ENCODE results near the gene LZTR1.

DNA sequence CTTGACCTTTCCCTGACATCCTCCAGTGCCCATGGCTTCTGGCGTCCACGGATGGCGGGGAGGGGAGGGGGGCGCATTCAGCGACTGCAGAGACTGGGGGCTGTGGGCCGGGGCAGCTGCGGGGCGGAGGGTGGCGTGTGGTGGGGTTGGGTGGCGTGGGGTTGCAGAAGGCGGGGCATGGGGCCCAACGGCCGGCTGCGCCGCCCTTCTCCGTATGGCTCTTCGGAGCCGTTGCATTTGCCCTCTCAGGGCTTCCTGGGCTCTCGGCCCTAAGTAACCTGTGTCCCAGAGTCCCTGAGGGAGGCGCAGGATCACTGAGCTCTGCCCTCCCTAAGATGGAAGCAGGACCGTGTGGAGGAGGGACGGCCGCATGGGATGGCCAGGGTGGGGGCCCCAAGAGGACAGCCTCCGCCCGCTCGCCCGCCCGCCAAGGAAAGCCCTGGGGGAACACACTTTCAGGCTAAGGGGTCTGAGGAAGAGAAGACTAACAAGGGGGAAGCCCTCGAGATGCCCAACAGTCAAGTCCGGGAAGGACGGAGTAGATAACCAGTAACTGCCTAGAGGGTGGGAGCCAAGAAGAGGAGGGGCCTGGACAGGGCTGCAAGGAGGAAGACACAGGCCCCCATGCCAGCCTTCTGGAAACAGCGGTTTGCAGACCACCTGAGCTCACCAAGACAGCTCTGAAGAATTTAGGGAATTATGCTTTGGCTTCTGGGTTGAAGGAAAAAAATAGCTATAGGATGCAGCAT is 24.2 kb upstream of the LZTR1 start:
- no peak for TF ChIP-seq TAF1 (IDR thresholded peaks at IDR 0.05; ENCODE audit: low read depth)
- TF ChIP-seq CREB1 (IDR thresholded peaks at IDR 0.05; ENCODE audit: low read depth) = no peak
- no peak for TF ChIP-seq YY1 (IDR thresholded peaks at IDR 0.05; ENCODE audit: low read depth)
- no peak for TF ChIP-seq ZBTB7A (IDR thresholded peaks at IDR 0.05; ENCODE audit: low read depth)
- no peak for TF ChIP-seq NFIC (IDR thresholded peaks at IDR 0.05)
- TF ChIP-seq TEAD4 (IDR thresholded peaks at IDR 0.05) = no peak
- no peak for TF ChIP-seq CEBPB (IDR thresholded peaks at IDR 0.05)
- TF ChIP-seq MAX (IDR thresholded peaks at IDR 0.05) = no peak
- TF ChIP-seq, protein P1, sequence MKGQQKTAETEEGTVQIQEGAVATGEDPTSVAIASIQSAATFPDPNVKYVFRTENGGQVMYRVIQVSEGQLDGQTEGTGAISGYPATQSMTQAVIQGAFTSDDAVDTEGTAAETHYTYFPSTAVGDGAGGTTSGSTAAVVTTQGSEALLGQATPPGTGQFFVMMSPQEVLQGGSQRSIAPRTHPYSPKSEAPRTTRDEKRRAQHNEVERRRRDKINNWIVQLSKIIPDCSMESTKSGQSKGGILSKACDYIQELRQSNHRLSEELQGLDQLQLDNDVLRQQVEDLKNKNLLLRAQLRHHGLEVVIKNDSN (IDR thresholded peaks at IDR 0.05) = no peak
- TF ChIP-seq EP300 (IDR thresholded peaks at IDR 0.05; ENCODE audit: borderline replicate concordance) = no peak
- no peak for TF ChIP-seq RAD21 (IDR thresholded peaks at IDR 0.05; ENCODE audit: low read depth)
- no peak for TF ChIP-seq TCF12 (IDR thresholded peaks at IDR 0.05; ENCODE audit: low read depth)
- TF ChIP-seq, protein P2, sequence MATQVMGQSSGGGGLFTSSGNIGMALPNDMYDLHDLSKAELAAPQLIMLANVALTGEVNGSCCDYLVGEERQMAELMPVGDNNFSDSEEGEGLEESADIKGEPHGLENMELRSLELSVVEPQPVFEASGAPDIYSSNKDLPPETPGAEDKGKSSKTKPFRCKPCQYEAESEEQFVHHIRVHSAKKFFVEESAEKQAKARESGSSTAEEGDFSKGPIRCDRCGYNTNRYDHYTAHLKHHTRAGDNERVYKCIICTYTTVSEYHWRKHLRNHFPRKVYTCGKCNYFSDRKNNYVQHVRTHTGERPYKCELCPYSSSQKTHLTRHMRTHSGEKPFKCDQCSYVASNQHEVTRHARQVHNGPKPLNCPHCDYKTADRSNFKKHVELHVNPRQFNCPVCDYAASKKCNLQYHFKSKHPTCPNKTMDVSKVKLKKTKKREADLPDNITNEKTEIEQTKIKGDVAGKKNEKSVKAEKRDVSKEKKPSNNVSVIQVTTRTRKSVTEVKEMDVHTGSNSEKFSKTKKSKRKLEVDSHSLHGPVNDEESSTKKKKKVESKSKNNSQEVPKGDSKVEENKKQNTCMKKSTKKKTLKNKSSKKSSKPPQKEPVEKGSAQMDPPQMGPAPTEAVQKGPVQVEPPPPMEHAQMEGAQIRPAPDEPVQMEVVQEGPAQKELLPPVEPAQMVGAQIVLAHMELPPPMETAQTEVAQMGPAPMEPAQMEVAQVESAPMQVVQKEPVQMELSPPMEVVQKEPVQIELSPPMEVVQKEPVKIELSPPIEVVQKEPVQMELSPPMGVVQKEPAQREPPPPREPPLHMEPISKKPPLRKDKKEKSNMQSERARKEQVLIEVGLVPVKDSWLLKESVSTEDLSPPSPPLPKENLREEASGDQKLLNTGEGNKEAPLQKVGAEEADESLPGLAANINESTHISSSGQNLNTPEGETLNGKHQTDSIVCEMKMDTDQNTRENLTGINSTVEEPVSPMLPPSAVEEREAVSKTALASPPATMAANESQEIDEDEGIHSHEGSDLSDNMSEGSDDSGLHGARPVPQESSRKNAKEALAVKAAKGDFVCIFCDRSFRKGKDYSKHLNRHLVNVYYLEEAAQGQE (IDR thresholded peaks at IDR 0.05; ENCODE audit: low read depth) = no peak
